Common myeloid progenitor, CD34-positive (primary cell): ENCODE data around the gene WLS.
"Not testable (repeated sequence)": the region's sequence is repeated elsewhere in the genome, so short reads cannot be mapped to it uniquely, and the experiment has no call there.

Experiments
- CTCF ChIA-PET: fragments of 350-600 bp; sonication (Branson Sonifier 250); formaldehyde crosslinking; loops from one replicate; lab custom pipeline; 2021; ENCODE audit warnings: antibody characterized with exemption; lab: Charles Lee
- POLR2A ChIA-PET: fragments of 350-600 bp; sonication (Branson Sonifier 250); formaldehyde crosslinking; loops from one replicate; lab custom pipeline; 2021; ENCODE audit warnings: antibody characterized with exemption; lab: Charles Lee
- DNase-seq, 3 donors: peaks; one replicate each; pipeline versions ENCODE4 v3.0.0 to v3.0.0-alpha.2; 2013
- H3K27ac ChIP-seq, 2 experiments: 1 replicate in 1 of 2; 2 replicates in 1 of 2; pipeline ENCODE4 v1.7.0; 2013; ENCODE audit warnings: inconsistent platforms in 2 of 2, low read length in 2 of 2, mild to moderate bottlenecking in 2 of 2, low read depth in 1 of 2, moderate library complexity in 1 of 2; ENCODE audit not compliant: severe bottlenecking in 2 of 2, insufficient read depth in 1 of 2, poor library complexity in 1 of 2
- H3K27me3 ChIP-seq, 5 experiments: replicated peaks in 2 of 5; 1 replicate in 3 of 5; 2 replicates in 2 of 5; pipeline versions ENCODE4 v1.6.1 to v1.7.0; 2013; ENCODE audit warnings: low read length in 4 of 5, mild to moderate bottlenecking in 2 of 5, moderate library complexity in 2 of 5, inconsistent platforms in 1 of 5; ENCODE audit not compliant: insufficient read depth in 5 of 5, control insufficient read depth in 4 of 5
- H3K36me3 ChIP-seq, 4 experiments: 1 replicate in 2 of 4; 2 replicates in 2 of 4; pipeline versions ENCODE4 v1.6.1 to v1.7.0; 2013; ENCODE audit warnings: low read length in 3 of 4, control low read depth in 1 of 4, mild to moderate bottlenecking in 1 of 4; ENCODE audit not compliant: control insufficient read depth in 4 of 4, insufficient read depth in 4 of 4
- H3K4me1 ChIP-seq, 4 experiments: 1 replicate in 3 of 4; 2 replicates in 1 of 4; pipeline versions ENCODE4 v1.6.1 to v1.7.1; 2013; ENCODE audit warnings: low read length in 3 of 4, mild to moderate bottlenecking in 3 of 4, control low read depth in 1 of 4, inconsistent platforms in 1 of 4, moderate library complexity in 1 of 4; ENCODE audit not compliant: control insufficient read depth in 4 of 4, insufficient read depth in 4 of 4; ENCODE audit errors: control extremely low read depth in 1 of 4
- H3K4me3 ChIP-seq, 7 experiments: 1 replicate in 4 of 7; 2 replicates in 3 of 7; pipeline versions ENCODE4 v1.5.1 to v1.7.0; 2013; ENCODE audit warnings: mild to moderate bottlenecking in 7 of 7, low read length in 6 of 7, moderate library complexity in 6 of 7, inconsistent platforms in 2 of 7, low read depth in 2 of 7, control low read depth in 1 of 7; ENCODE audit not compliant: insufficient read depth in 4 of 7, control insufficient read depth in 1 of 7; ENCODE audit errors: extremely low read depth in 1 of 7
- H3K9me3 ChIP-seq, 5 experiments: 1 replicate in 4 of 5; 2 replicates in 1 of 5; pipeline versions ENCODE4 v1.6.1 to v1.7.1; 2013; ENCODE audit warnings: low read length in 4 of 5, mild to moderate bottlenecking in 2 of 5, inconsistent platforms in 1 of 5, low read depth in 1 of 5, moderate library complexity in 1 of 5; ENCODE audit not compliant: control insufficient read depth in 4 of 5, insufficient read depth in 2 of 5; ENCODE audit errors: control extremely low read depth in 1 of 5
- WGBS: methylation state at CpG from one replicate; pipeline ENCODE4 v1.1.5; 2013; ENCODE audit not compliant: insufficient coverage; 5-methylcytosine and 5-hydroxymethylcytosine counted together

The WLS gene

GRCh38 chr1:68270951-68271350 is 38.6 kb upstream of the WLS start:
- Histone ChIP-seq H3K27ac (no peak overlapping the region), H3K4me3 (no peak overlapping the region), H3K36me3 (no peaks in the 10 kb centered on the region), H3K4me1 (no peaks in the 10 kb centered on the region), H3K9me3 (no peaks in the 10 kb centered on the region), H3K27me3 (no peaks in the 10 kb centered on the region)
- CTCF ChIA-PET = no interaction called here
- no peak for DNase-seq
- POLR2A ChIA-PET = no interaction called here

- Histone ChIP-seq H3K27ac (no peak overlapping the region), H3K4me3 (no peak overlapping the region), H3K9me3 (no peaks in the 10 kb centered on the region), H3K36me3 (no peaks in the 10 kb centered on the region), H3K4me1 (no peaks in the 10 kb centered on the region), H3K27me3 (no peaks in the 10 kb centered on the region)
- ChIA-PET POLR2A (interaction anchor here (0.6 kb wide), 1 partner anchor 9 kb away, joined by 3 read pairs; no protein-coding TSS in a partner anchor), CTCF (no interaction called here)
- WGBS = no CpG with 5 or more reads among the region's 3 CpGs
- no peak for DNase-seq
Measured at GRCh38 chr1:68269637-68270430, 37.5 kb upstream of the WLS start.

DNA sequence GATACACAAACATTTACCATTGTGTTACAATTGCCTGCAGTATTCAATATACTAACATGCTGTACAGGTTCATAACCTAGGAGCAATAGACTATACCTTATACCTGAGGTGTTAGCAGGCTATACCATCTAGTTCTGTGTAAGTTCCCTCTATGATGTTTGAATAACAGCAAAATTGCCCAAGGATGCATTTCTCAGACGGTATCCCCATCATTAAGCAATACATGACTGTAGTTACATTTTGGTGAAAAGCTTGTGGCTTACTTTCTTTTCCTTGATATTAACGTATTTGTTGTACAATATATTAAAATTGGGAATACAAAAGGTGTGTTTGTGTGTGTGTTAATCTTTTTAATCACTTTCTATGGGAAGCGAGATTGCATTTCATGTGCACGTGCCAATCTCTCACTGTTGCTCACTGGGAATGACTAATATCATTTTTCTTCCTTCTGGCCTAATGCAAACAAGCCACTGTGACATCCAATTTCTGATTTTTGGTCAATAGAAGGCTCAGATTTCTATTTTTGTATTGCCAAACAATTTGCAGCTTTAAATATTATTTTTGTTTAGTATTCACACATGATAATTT is 36.7 kb upstream of the WLS start:
- H3K36me3 ChIP-seq = no peaks in the 10 kb centered on the region
- POLR2A ChIA-PET = no interaction called here
- no peaks in the 10 kb centered on the region for H3K9me3 ChIP-seq
- no peak overlapping the region for H3K4me3 ChIP-seq
- H3K27me3 ChIP-seq = no peaks in the 10 kb centered on the region
- WGBS = 100% methylated on average over 1 of the region's 4 CpGs
- DNase-seq = no peak
- H3K27ac ChIP-seq = no peak overlapping the region
- H3K4me1 ChIP-seq = no peaks in the 10 kb centered on the region
- CTCF ChIA-PET = no interaction called here

GRCh38 chr1:68256824-68257223 is 24.5 kb upstream of the WLS start:
- H3K4me3 ChIP-seq, H3K4me1 ChIP-seq, H3K27ac ChIP-seq, CTCF ChIA-PET, DNase-seq, POLR2A ChIA-PET, H3K27me3 ChIP-seq, H3K36me3 ChIP-seq, H3K9me3 ChIP-seq: not testable (repeated sequence)
- WGBS = 90% methylated on average over 3 of the region's 5 CpGs

GRCh38 chr1:68255301-68255700 is 23.0 kb upstream of the WLS start:
- ChIA-PET CTCF (interaction anchor here (1.0 kb wide), 1 partner anchor 135 kb away, joined by 3 read pairs; no protein-coding TSS in a partner anchor), POLR2A (no interaction called here)
- Histone ChIP-seq H3K27me3 (no peaks in the 10 kb centered on the region), H3K4me3 (no peak overlapping the region), H3K9me3 (peaks cover 0 to 4% (median 0%) of the 10 kb centered on the region in 5 experiments), H3K36me3 (no peaks in the 10 kb centered on the region), H3K4me1 (peaks cover 0 to 4% (median 0%) of the 10 kb centered on the region in 4 experiments), H3K27ac (no peak overlapping the region)
- no CpG with 5 or more reads among the region's 3 CpGs for WGBS
- no peak for DNase-seq

GRCh38 chr1:68254667-68255226 is 22.4 kb upstream of the WLS start:
- no peak for DNase-seq
- Histone ChIP-seq H3K27ac (no peak overlapping the region), H3K4me3 (no peak overlapping the region), H3K27me3 (no peaks in the 10 kb centered on the region), H3K9me3 (peaks cover 0 to 6% (median 2%) of the 10 kb centered on the region in 5 experiments), H3K4me1 (peaks cover 0 to 4% (median 0%) of the 10 kb centered on the region in 4 experiments), H3K36me3 (no peaks in the 10 kb centered on the region)
- 100% methylated on average over 1 of the region's 3 CpGs for WGBS
- CTCF ChIA-PET = no interaction called here
- POLR2A ChIA-PET = no interaction called here

DNA sequence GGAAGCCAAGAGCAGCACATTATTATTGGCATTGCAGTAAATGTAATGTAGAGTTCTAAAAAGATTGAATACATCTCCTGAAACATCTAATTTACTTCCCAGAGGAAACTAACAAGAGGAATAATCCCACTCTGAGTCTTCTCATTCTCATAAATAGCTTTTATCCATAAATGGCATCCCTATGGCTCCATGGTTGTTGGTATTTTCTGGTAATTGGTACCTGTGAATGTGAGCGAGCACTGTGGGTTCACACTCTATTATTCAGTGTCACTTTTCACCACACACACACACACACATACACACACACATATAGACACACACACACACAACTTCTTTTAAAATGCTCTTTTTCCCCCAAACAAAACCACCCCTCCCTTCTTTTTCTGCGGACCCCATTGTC is 4.7 kb upstream of the WLS start:
- Histone ChIP-seq H3K27ac (no peak overlapping the region), H3K9me3 (peaks cover 0 to 1% (median 0%) of the 10 kb centered on the region in 5 experiments), H3K4me1 (peaks cover 1 to 10% (median 7%) of the 10 kb centered on the region in 4 experiments), H3K27me3 (peaks cover 13 to 32% (median 29%) of the 10 kb centered on the region in 5 experiments), H3K36me3 (no peaks in the 10 kb centered on the region), H3K4me3 (no peak overlapping the region)
- CTCF ChIA-PET = interaction anchor here (1.3 kb wide), 1 partner anchor 16 kb away, joined by 4 read pairs; no protein-coding TSS in a partner anchor
- 88% methylated on average over 1 of the region's 2 CpGs for WGBS
- DNase-seq = no peak
- POLR2A ChIA-PET = no interaction called here
